AG04449 (cell line): ENCODE data around the gene OR4D2.
A peak's percentile ranks its signal among the peaks of the same experiment; 100 is the strongest.

Source experiments
- CTCF ChIA-PET: fragments of 350-600 bp; formaldehyde crosslinking; extraction: SDS; loops from one replicate; lab custom pipeline; 2021; ENCODE audit warnings: antibody characterized with exemption; lab: Yijun Ruan, JAX
- POLR2A ChIA-PET: fragments of 400-600, 350-600 bp; formaldehyde crosslinking; extraction: SDS; loops from one replicate; lab custom pipeline; 2020; ENCODE audit warnings: antibody characterized with exemption, inconsistent platforms; lab: Yijun Ruan, JAX
- DNase-seq: peaks from one replicate; pipeline ENCODE4 v3.0.0-alpha.2; 2010; ENCODE audit warnings: low read depth, low spot score
- H3K4me3 ChIP-seq: 2 replicates; pipeline ENCODE4 v1.5.1; 2011; ENCODE audit warnings: low read depth, mild to moderate bottlenecking, control low read depth, low read length
- CTCF ChIP-seq: IDR thresholded peaks from one replicate; pipeline ENCODE4 v1.5.1; 2011; ENCODE audit warnings: mild to moderate bottlenecking, moderate library complexity, low read length, control low read depth, inconsistent platforms; ENCODE audit not compliant: insufficient read depth; ENCODE audit errors: missing control alignments

The OR4D2 gene

GRCh38 chr17:58191241-58191896 is 24.6 kb downstream of the OR4D2 start:
- no peak for DNase-seq
- ChIA-PET POLR2A (no interaction called here), CTCF (interaction anchor here (0.5 to 1.4 kb wide), 2 partner anchors 9 to 30 kb away, joined by 4 to 6 read pairs; no protein-coding TSS in a partner anchor)
- no peak overlapping the region for H3K4me3 ChIP-seq
- no peak for TF ChIP-seq CTCF

GRCh38 chr17:58192612-58193011 is 25.8 kb downstream of the OR4D2 start, which contains the start of gene EPX:
Gene EPX, plus strand, starts transcription at chr17:58192726. Its CDS starts 121 bp downstream, at chr17:58192847.
- H3K4me3 ChIP-seq = no peak within 1 kb of the TSS
- DNase-seq = no peak
- ChIA-PET CTCF (no interaction called here), POLR2A (no interaction called here)
- no peak for TF ChIP-seq CTCF

GRCh38 chr17:58193641-58194255 is 27.0 kb downstream of the OR4D2 start:
- CTCF ChIA-PET = no interaction called here
- POLR2A ChIA-PET = no interaction called here
- no peak for TF ChIP-seq CTCF
- no peak for DNase-seq
- no peak overlapping the region for H3K4me3 ChIP-seq

- H3K4me3 ChIP-seq = no peak overlapping the region
- CTCF ChIA-PET = no interaction called here
- TF ChIP-seq CTCF = no peak
- no peak for DNase-seq
- POLR2A ChIA-PET = interaction anchor here (0.7 kb wide), 1 partner anchor 24 kb away, joined by 3 read pairs; the partner anchor contains the start of gene MKS1
These were observed 28.8 kb downstream of the OR4D2 start for GRCh38 chr17:58195518-58196123.

GRCh38 chr17:58196610-58197009 is 29.8 kb downstream of the OR4D2 start:
- no peak overlapping the region for H3K4me3 ChIP-seq
- CTCF ChIA-PET = no interaction called here
- POLR2A ChIA-PET = interaction anchor here (0.7 kb wide), 1 partner anchor 23 kb away, joined by 3 read pairs; the partner anchor contains the start of gene MKS1
- TF ChIP-seq CTCF = no peak
- DNase-seq = no peak

- TF ChIP-seq CTCF = peak; percentile 71
- no peak overlapping the region for H3K4me3 ChIP-seq
- ChIA-PET CTCF (interaction anchor here (0.9 to 2.5 kb wide), 16 partner anchors 8 to 417 kb away, joined by 3 to 16 read pairs (median 5); partner anchors contain the start of gene MKS1), POLR2A (interaction anchor here (1.0 kb wide), 1 partner anchor 19 kb away, joined by 3 read pairs; the partner anchor contains the start of gene MKS1)
- DNase-seq = no peak
These were observed 33.3 kb downstream of the OR4D2 start for GRCh38 chr17:58200024-58200633.
